C1 segment of cervical spinal cord (tissue), 14 donors: Measurements from ENCODE around the gene CACNA2D3.

Experiments
- DNase-seq, 14 donors: peaks; one replicate each; lab custom pipeline; 2025; lab: John Stamatoyannopoulos, UW

The CACNA2D3 gene

GRCh38 chr3:55000546-55000945, 878.2 kb downstream of the CACNA2D3 start:
- DNase-seq = peak in 1 of 14 donors; percentile 11

GRCh38 chr3:55000953-55001352, 878.6 kb downstream of the CACNA2D3 start:
- DNase-seq = no peak

GRCh38 chr3:55002416-55002930, 880.1 kb downstream of the CACNA2D3 start:
- no peak for DNase-seq

- DNase-seq = no peak
Observed at GRCh38 chr3:55006244-55006676, 883.9 kb downstream of the CACNA2D3 start.

GRCh38 chr3:55007971-55008370, 885.6 kb downstream of the CACNA2D3 start:
- DNase-seq = no peak

GRCh38 chr3:55009372-55009771, 887.0 kb downstream of the CACNA2D3 start:
- no peak for DNase-seq

GRCh38 chr3:55012091-55012490, 889.7 kb downstream of the CACNA2D3 start:
- DNase-seq = no peak

GRCh38 chr3:55013145-55013925, 891.0 kb downstream of the CACNA2D3 start:
- no peak for DNase-seq

GRCh38 chr3:55014081-55014480, 891.7 kb downstream of the CACNA2D3 start:
- DNase-seq = no peak

GRCh38 chr3:55014906-55015305, 892.6 kb downstream of the CACNA2D3 start:
- DNase-seq = no peak

GRCh38 chr3:55017876-55018275, 895.5 kb downstream of the CACNA2D3 start:
- DNase-seq = no peak

GRCh38 chr3:55030938-55031337, 908.6 kb downstream of the CACNA2D3 start:
- no peak for DNase-seq

GRCh38 chr3:55036883-55037577, 914.7 kb downstream of the CACNA2D3 start:
- no peak for DNase-seq

GRCh38 chr3:55042591-55042990, 920.2 kb downstream of the CACNA2D3 start:
- no peak for DNase-seq

GRCh38 chr3:55044486-55044885, 922.1 kb downstream of the CACNA2D3 start:
- no peak for DNase-seq

- no peak for DNase-seq
Observed at GRCh38 chr3:55059027-55059629, 936.8 kb downstream of the CACNA2D3 start.

- no peak for DNase-seq
Observed at GRCh38 chr3:55060896-55061719, 938.8 kb downstream of the CACNA2D3 start.

GRCh38 chr3:55061720-55062034, 939.3 kb downstream of the CACNA2D3 start:
- no peak for DNase-seq

GRCh38 chr3:55064164-55064563, 941.8 kb downstream of the CACNA2D3 start:
- DNase-seq = no peak

- DNase-seq = no peak
Observed at GRCh38 chr3:55065331-55065730, 943.0 kb downstream of the CACNA2D3 start.

GRCh38 chr3:55066551-55067047, 944.2 kb downstream of the CACNA2D3 start:
- DNase-seq = no peak
